ENCODE results near the gene MRPL18. TPM values are rescaled to one million over a fixed set of nuclear protein-coding genes. Genes with fewer than 3 reads are reported as not detected.

MRPL18 gene
- total RNA-seq, 1 donor from 2014 or later: 64.6 TPM

DNA sequence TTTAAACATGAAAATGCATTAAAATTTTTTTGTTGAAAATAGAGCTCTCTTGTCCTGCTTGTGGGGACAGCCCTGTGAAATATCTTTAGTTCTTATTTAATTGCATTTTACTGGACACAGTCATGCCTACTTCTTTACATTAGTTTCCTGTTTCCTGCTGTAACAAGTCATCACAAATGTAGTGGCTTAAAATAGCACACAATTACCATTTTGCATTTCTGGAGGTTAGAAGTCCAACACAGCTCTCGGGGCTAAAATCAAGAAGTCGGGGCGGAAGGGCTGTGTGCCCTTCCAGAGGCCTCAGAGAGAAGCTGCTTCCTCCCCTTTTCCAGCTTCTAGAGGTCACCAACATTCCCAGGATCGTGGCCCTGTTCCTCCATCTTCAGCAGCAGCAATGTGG, 39.3 kb downstream of the MRPL18 start:
- H3K27me3 ChIP-seq (ENCODE audit: insufficient read depth, low read length): no peaks in the 10 kb centered on the region
- H3K9ac ChIP-seq (ENCODE audit: low read length): no peak overlapping the region
- no peak overlapping the region for H3K27ac ChIP-seq (ENCODE audit: low read depth, low read length)
- Mint-ChIP-seq H3K27ac (ENCODE audit: unreplicated experiment) (no peak overlapping the region), H3K4me3 (ENCODE audit: unreplicated experiment) (no peak overlapping the region), H3K27me3 (ENCODE audit: low read depth, unreplicated experiment) (peaks cover 17% of the 10 kb centered on the region), H3K4me1 (ENCODE audit: low read depth, unreplicated experiment) (no peaks in the 10 kb centered on the region), H3K9me3 (ENCODE audit: unreplicated experiment) (peaks cover 4% of the 10 kb centered on the region), H3K36me3 (ENCODE audit: low read depth, unreplicated experiment) (no peaks in the 10 kb centered on the region)
- H3K4me2 ChIP-seq (ENCODE audit: low read length): no peak overlapping the region
- H2AFZ ChIP-seq (ENCODE audit: low read depth, low read length): peak overlapping the region; percentile 37
- H3K9me3 ChIP-seq (ENCODE audit: insufficient read depth, low read depth, low read length): no peaks in the 10 kb centered on the region
- H3K4me3 ChIP-seq (ENCODE audit: insufficient read depth, low read depth, low read length): no peak overlapping the region
- no peak for TF ChIP-seq EZH2 (IDR thresholded peaks at IDR 0.05; ENCODE audit: insufficient read depth, low read length)
- TF ChIP-seq, protein P1, sequence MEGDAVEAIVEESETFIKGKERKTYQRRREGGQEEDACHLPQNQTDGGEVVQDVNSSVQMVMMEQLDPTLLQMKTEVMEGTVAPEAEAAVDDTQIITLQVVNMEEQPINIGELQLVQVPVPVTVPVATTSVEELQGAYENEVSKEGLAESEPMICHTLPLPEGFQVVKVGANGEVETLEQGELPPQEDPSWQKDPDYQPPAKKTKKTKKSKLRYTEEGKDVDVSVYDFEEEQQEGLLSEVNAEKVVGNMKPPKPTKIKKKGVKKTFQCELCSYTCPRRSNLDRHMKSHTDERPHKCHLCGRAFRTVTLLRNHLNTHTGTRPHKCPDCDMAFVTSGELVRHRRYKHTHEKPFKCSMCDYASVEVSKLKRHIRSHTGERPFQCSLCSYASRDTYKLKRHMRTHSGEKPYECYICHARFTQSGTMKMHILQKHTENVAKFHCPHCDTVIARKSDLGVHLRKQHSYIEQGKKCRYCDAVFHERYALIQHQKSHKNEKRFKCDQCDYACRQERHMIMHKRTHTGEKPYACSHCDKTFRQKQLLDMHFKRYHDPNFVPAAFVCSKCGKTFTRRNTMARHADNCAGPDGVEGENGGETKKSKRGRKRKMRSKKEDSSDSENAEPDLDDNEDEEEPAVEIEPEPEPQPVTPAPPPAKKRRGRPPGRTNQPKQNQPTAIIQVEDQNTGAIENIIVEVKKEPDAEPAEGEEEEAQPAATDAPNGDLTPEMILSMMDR (IDR thresholded peaks at IDR 0.05; ENCODE audit: insufficient read depth, low read depth, low read length): no peak
- H3K79me2 ChIP-seq (ENCODE audit: insufficient read depth, low read length): no peaks in the 10 kb centered on the region
- FAIRE-seq: no peak
- no peaks in the 10 kb centered on the region for H3K4me1 ChIP-seq (ENCODE audit: insufficient read depth, low read length)
- H3K36me3 ChIP-seq (ENCODE audit: insufficient read depth, low read length): no peaks in the 10 kb centered on the region
- H4K20me1 ChIP-seq (ENCODE audit: insufficient read depth, low read length): no peaks in the 10 kb centered on the region
- no peak for DNase-seq (ENCODE audit: low read depth)

DNA sequence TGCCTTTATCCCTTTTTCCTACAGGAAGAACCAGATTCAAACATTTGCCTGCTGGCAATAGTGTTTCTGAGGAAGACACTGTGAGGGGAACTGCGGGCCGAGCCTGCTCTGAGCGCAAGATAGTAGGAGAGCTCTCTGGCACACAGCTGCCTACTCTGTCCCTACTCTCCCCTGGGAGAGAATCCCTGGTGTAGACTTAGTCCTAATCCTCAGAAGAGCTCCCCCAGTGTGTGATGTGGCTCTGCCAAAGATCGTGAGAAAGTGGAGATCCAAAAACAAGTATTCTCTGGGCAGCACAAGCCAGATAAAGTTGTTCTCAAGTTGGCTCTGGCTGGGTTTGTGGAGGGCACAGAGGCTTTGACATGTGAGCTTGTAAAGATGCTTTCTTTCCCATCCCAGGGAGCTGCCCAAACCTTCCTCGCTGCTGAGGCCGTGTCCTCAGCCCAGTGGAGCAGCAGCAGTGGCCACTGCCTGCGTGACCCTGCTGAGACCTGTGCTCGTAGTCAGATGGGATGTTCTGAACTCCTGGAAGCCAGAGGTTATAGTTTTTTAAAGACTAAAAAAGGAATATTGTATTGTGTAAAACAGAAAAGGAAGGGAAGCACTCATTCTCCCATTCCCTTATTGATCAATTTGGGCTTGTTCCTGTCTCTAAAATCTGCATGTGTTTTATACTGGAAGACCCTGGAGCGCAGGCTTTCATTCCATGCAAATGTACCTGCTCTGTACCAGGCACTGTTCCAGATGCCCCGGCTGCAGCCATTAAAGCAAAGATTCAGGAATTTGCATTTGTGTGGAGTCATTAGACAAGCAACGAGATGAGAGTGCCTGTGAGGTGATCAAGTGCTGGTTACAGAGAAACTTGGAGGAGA, 40.5 kb downstream of the MRPL18 start:
- no peak for TF ChIP-seq EZH2 (IDR thresholded peaks at IDR 0.05; ENCODE audit: insufficient read depth, low read length)
- TF ChIP-seq, protein P1 (IDR thresholded peaks at IDR 0.05; ENCODE audit: insufficient read depth, low read depth, low read length): no peak
- Histone ChIP-seq H3K4me2 (ENCODE audit: low read length) (no peak overlapping the region), H3K27ac (ENCODE audit: low read depth, low read length) (no peak overlapping the region), H3K36me3 (ENCODE audit: insufficient read depth, low read length) (no peaks in the 10 kb centered on the region), H3K79me2 (ENCODE audit: insufficient read depth, low read length) (no peaks in the 10 kb centered on the region), H3K9me3 (ENCODE audit: insufficient read depth, low read depth, low read length) (no peaks in the 10 kb centered on the region), H3K4me3 (ENCODE audit: insufficient read depth, low read depth, low read length) (no peak overlapping the region), H4K20me1 (ENCODE audit: insufficient read depth, low read length) (no peaks in the 10 kb centered on the region), H2AFZ (ENCODE audit: low read depth, low read length) (no peak overlapping the region), H3K9ac (ENCODE audit: low read length) (no peak overlapping the region), H3K4me1 (ENCODE audit: insufficient read depth, low read length) (no peaks in the 10 kb centered on the region), H3K27me3 (ENCODE audit: insufficient read depth, low read length) (no peaks in the 10 kb centered on the region)
- H3K4me3 Mint-ChIP-seq (ENCODE audit: unreplicated experiment): no peak overlapping the region
- FAIRE-seq (no peak), DNase-seq (ENCODE audit: low read depth) (no peak)
- no peaks in the 10 kb centered on the region for H3K36me3 Mint-ChIP-seq (ENCODE audit: low read depth, unreplicated experiment)
- no peaks in the 10 kb centered on the region for H3K4me1 Mint-ChIP-seq (ENCODE audit: low read depth, unreplicated experiment)
- H3K9me3 Mint-ChIP-seq (ENCODE audit: unreplicated experiment): peaks cover 4% of the 10 kb centered on the region
- H3K27ac Mint-ChIP-seq (ENCODE audit: unreplicated experiment): peak overlapping the region; percentile 69
- peaks cover 17% of the 10 kb centered on the region for H3K27me3 Mint-ChIP-seq (ENCODE audit: low read depth, unreplicated experiment)

DNA sequence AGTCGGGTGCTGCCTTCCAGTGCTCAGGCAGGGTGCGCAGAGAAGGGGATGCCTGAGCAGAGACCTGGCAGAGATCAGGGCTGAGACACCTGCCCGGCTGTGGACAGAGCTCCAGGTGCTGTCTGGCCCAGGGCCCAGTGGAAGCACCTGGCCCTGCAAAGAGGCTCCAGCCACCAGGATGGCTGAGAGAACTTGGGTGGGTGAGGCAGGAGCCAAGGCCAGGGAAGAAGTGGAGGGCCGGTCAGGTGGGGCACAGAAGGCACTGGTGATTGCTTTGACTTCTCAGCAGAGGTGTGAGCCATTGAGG, 41.1 kb downstream of the MRPL18 start:
- Mint-ChIP-seq H3K9me3 (ENCODE audit: unreplicated experiment) (peaks cover 4% of the 10 kb centered on the region), H3K27ac (ENCODE audit: unreplicated experiment) (no peak overlapping the region), H3K36me3 (ENCODE audit: low read depth, unreplicated experiment) (no peaks in the 10 kb centered on the region), H3K27me3 (ENCODE audit: low read depth, unreplicated experiment) (peaks cover 17% of the 10 kb centered on the region), H3K4me3 (ENCODE audit: unreplicated experiment) (no peak overlapping the region), H3K4me1 (ENCODE audit: low read depth, unreplicated experiment) (no peaks in the 10 kb centered on the region)
- FAIRE-seq: no peak
- no peak for TF ChIP-seq EZH2 (IDR thresholded peaks at IDR 0.05; ENCODE audit: insufficient read depth, low read length)
- TF ChIP-seq, protein P1 (IDR thresholded peaks at IDR 0.05; ENCODE audit: insufficient read depth, low read depth, low read length): no peak
- Histone ChIP-seq H3K27me3 (ENCODE audit: insufficient read depth, low read length) (no peaks in the 10 kb centered on the region), H3K27ac (ENCODE audit: low read depth, low read length) (no peak overlapping the region), H4K20me1 (ENCODE audit: insufficient read depth, low read length) (no peaks in the 10 kb centered on the region), H3K36me3 (ENCODE audit: insufficient read depth, low read length) (no peaks in the 10 kb centered on the region), H2AFZ (ENCODE audit: low read depth, low read length) (no peak overlapping the region), H3K9me3 (ENCODE audit: insufficient read depth, low read depth, low read length) (no peaks in the 10 kb centered on the region), H3K4me2 (ENCODE audit: low read length) (no peak overlapping the region), H3K4me3 (ENCODE audit: insufficient read depth, low read depth, low read length) (no peak overlapping the region), H3K9ac (ENCODE audit: low read length) (no peak overlapping the region), H3K4me1 (ENCODE audit: insufficient read depth, low read length) (no peaks in the 10 kb centered on the region), H3K79me2 (ENCODE audit: insufficient read depth, low read length) (no peaks in the 10 kb centered on the region)
- no peak for DNase-seq (ENCODE audit: low read depth)

Measured in astrocyte (in vitro differentiated cells and primary cell).